Measurements from ENCODE around the gene IGF2R.

GRCh38 chr6:160124605-160125004, 155.7 kb downstream of the IGF2R start:
- no peak for TF ChIP-seq TAF1 (IDR thresholded peaks at IDR 0.05; ENCODE audit: low read depth)
- no peak for TF ChIP-seq TEAD4 (IDR thresholded peaks at IDR 0.05)
- no peak for TF ChIP-seq MAX (IDR thresholded peaks at IDR 0.05)

All from Ishikawa (cell line).